ENCODE measurements around the gene SUPT5H. TPM values are rescaled to one million over a fixed set of nuclear protein-coding genes. Genes with fewer than 3 reads are reported as not detected.
A peak's percentile ranks its signal among the peaks of the same experiment; 100 is the strongest.

The SUPT5H gene
- total and polyA plus RNA-seq, 2 of the 13 experiments (the other 11 are each of a cell fraction or from before 2014, with no cell fraction given) = 48.2 to 51.7 TPM

DNA sequence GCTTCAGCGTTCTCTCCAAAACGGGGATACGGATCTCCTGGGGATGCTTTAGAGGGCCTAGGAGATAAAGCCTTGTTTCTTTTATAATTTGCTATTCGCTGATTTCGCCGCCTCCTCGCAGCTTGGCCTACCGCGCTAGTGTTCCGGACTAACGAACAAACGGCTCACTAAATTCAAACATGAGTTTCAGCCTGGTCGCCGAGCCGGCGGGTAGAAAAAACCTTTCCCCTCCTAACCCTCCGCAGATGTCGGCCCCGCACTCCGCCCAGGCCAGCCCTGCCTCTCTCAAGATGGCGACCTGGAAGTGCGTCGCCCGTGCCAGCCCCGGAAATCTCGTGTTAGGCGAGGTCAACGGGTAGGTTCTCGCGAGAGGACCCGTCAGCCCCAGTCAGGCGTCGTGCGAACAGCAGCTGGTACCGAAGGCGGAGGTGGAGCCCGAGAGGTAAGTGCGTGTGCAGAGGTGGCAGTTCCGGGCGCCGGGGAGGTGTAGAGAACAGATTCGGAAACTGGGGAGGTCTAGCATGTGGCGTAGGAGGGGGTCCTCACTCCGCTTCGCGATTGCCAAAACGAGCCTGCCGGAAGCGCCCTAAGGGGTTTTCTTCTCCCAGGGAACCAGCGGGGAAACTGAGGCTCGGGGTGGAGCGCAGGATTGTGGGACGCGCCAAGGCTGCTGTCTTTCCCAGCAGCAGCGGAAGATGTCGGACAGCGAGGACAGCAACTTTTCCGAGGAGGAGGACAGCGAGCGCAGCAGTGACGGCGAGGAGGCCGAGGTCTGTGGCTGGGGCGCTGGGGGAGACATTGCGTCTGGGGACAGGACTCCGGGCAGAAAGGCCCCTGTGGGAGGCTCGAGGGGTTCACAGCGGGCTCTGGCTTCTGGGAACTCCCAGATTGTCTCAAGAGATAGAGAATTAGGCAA, at the start of gene SUPT5H (continued):
- TF ChIP-seq, protein P1, sequence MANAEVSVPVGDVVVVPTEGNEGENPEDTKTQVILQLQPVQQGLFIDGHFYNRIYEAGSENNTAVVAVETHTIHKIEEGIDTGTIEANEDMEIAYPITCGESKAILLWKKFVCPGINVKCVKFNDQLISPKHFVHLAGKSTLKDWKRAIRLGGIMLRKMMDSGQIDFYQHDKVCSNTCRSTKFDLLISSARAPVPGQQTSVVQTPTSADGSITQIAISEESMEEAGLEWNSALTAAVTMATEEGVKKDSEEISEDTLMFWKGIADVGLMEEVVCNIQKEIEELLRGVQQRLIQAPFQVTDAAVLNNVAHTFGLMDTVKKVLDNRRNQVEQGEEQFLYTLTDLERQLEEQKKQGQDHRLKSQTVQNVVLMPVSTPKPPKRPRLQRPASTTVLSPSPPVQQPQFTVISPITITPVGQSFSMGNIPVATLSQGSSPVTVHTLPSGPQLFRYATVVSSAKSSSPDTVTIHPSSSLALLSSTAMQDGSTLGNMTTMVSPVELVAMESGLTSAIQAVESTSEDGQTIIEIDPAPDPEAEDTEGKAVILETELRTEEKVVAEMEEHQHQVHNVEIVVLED (CRISPR knock-in tag; IDR thresholded peaks at IDR 0.05; ENCODE audit: borderline replicate concordance) = peak; percentile 85
- TF ChIP-seq TBP (CRISPR knock-in tag; IDR thresholded peaks at IDR 0.05) (no peak), ZNF24 (IDR thresholded peaks at IDR 0.05) (no peak), KDM6A (CRISPR knock-in tag; IDR thresholded peaks at IDR 0.05; ENCODE audit: low read depth) (no peak), ZNF83 (CRISPR knock-in tag; IDR thresholded peaks at IDR 0.05; ENCODE audit: borderline replicate concordance) (no peak), ZNF468 (CRISPR knock-in tag; IDR thresholded peaks at IDR 0.05) (no peak), ZNF816 (CRISPR knock-in tag; IDR thresholded peaks at IDR 0.05; ENCODE audit: borderline replicate concordance) (peak; percentile 81; the same call in 1 of the 2 replicates), RARG (CRISPR knock-in tag; IDR thresholded peaks at IDR 0.05; ENCODE audit: low read depth) (no peak), ZNF432 (CRISPR knock-in tag; IDR thresholded peaks at IDR 0.05; ENCODE audit: borderline replicate concordance) (no peak), SP2 (CRISPR knock-in tag; IDR thresholded peaks at IDR 0.05) (peak; percentile 64), KDM1A (CRISPR knock-in tag; IDR thresholded peaks at IDR 0.05) (no peak), ZFY (CRISPR knock-in tag; IDR thresholded peaks at IDR 0.05) (peak; percentile 89), ZNF569 (CRISPR knock-in tag; IDR thresholded peaks at IDR 0.05; ENCODE audit: borderline replicate concordance) (no peak), DPF2 (CRISPR knock-in tag; IDR thresholded peaks at IDR 0.05; ENCODE audit: borderline replicate concordance, low read depth) (no peak), ZNF121 (CRISPR knock-in tag; IDR thresholded peaks at IDR 0.05) (no peak), ERF (CRISPR knock-in tag; IDR thresholded peaks at IDR 0.05) (peak; percentile 91), MLLT10 (CRISPR knock-in tag; IDR thresholded peaks at IDR 0.05) (no peak)
- TF ChIP-seq, protein P2, sequence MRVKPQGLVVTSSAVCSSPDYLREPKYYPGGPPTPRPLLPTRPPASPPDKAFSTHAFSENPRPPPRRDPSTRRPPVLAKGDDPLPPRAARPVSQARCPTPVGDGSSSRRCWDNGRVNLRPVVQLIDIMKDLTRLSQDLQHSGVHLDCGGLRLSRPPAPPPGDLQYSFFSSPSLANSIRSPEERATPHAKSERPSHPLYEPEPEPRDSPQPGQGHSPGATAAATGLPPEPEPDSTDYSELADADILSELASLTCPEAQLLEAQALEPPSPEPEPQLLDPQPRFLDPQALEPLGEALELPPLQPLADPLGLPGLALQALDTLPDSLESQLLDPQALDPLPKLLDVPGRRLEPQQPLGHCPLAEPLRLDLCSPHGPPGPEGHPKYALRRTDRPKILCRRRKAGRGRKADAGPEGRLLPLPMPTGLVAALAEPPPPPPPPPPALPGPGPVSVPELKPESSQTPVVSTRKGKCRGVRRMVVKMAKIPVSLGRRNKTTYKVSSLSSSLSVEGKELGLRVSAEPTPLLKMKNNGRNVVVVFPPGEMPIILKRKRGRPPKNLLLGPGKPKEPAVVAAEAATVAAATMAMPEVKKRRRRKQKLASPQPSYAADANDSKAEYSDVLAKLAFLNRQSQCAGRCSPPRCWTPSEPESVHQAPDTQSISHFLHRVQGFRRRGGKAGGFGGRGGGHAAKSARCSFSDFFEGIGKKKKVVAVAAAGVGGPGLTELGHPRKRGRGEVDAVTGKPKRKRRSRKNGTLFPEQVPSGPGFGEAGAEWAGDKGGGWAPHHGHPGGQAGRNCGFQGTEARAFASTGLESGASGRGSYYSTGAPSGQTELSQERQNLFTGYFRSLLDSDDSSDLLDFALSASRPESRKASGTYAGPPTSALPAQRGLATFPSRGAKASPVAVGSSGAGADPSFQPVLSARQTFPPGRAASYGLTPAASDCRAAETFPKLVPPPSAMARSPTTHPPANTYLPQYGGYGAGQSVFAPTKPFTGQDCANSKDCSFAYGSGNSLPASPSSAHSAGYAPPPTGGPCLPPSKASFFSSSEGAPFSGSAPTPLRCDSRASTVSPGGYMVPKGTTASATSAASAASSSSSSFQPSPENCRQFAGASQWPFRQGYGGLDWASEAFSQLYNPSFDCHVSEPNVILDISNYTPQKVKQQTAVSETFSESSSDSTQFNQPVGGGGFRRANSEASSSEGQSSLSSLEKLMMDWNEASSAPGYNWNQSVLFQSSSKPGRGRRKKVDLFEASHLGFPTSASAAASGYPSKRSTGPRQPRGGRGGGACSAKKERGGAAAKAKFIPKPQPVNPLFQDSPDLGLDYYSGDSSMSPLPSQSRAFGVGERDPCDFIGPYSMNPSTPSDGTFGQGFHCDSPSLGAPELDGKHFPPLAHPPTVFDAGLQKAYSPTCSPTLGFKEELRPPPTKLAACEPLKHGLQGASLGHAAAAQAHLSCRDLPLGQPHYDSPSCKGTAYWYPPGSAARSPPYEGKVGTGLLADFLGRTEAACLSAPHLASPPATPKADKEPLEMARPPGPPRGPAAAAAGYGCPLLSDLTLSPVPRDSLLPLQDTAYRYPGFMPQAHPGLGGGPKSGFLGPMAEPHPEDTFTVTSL (CRISPR knock-in tag; IDR thresholded peaks at IDR 0.05; ENCODE audit: borderline replicate concordance) = no peak
- TF ChIP-seq, protein P3, sequence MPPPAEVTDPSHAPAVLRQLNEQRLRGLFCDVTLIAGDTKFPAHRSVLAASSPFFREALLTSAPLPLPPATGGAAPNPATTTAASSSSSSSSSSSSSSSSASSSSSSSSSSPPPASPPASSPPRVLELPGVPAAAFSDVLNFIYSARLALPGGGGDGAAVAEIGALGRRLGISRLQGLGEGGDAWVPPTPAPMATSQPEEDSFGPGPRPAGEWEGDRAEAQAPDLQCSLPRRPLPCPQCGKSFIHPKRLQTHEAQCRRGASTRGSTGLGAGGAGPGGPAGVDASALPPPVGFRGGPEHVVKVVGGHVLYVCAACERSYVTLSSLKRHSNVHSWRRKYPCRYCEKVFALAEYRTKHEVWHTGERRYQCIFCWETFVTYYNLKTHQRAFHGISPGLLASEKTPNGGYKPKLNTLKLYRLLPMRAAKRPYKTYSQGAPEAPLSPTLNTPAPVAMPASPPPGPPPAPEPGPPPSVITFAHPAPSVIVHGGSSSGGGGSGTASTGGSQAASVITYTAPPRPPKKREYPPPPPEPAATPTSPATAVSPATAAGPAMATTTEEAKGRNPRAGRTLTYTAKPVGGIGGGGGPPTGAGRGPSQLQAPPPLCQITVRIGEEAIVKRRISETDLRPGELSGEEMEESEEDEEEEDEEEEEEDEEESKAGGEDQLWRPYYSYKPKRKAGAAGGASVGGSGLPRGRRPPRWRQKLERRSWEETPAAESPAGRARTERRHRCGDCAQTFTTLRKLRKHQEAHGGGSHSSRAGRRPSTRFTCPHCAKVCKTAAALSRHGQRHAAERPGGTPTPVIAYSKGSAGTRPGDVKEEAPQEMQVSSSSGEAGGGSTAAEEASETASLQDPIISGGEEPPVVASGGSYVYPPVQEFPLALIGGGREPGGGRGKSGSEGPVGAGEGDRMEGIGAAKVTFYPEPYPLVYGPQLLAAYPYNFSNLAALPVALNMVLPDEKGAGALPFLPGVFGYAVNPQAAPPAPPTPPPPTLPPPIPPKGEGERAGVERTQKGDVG (CRISPR knock-in tag; IDR thresholded peaks at IDR 0.05; ENCODE audit: borderline replicate concordance) = peak; percentile 77; the same call in 1 of the 2 replicates
